GM23248 (cell line): ENCODE measurements around the gene RTN4RL2.

ENCODE experiments used
- EZH2 ChIP-seq: fragments of 200-600 bp; sonication (generic); IDR thresholded peaks from 2 replicates; pipeline ENCODE4 v1.6.1; 2018; ENCODE audit warnings: antibody characterized with exemption, mild to moderate bottlenecking; ENCODE audit not compliant: insufficient read depth, poor library complexity, severe bottlenecking
- EZH2phosphoT487 ChIP-seq: fragments of 200-600 bp; sonication (generic); IDR thresholded peaks from 2 replicates; pipeline ENCODE4 v1.6.1; 2018; ENCODE audit warnings: antibody characterized with exemption, moderate library complexity, mild to moderate bottlenecking, low read depth; ENCODE audit not compliant: insufficient read depth

- TF ChIP-seq EZH2phosphoT487: no peak
- TF ChIP-seq EZH2: no peak
Observed at GRCh38 chr11:57424792-57425564, 35.4 kb upstream of the RTN4RL2 start.
